Raji (cell line): Measurements from ENCODE around the gene DGKI.

Experiments used
- POLR2A ChIP-seq: IDR thresholded peaks from 2 replicates; pipeline ENCODE4 v1.6.1; 2011; ENCODE audit warnings: low read depth, low read length, control low read depth; ENCODE audit not compliant: insufficient read depth

DGKI gene

DNA sequence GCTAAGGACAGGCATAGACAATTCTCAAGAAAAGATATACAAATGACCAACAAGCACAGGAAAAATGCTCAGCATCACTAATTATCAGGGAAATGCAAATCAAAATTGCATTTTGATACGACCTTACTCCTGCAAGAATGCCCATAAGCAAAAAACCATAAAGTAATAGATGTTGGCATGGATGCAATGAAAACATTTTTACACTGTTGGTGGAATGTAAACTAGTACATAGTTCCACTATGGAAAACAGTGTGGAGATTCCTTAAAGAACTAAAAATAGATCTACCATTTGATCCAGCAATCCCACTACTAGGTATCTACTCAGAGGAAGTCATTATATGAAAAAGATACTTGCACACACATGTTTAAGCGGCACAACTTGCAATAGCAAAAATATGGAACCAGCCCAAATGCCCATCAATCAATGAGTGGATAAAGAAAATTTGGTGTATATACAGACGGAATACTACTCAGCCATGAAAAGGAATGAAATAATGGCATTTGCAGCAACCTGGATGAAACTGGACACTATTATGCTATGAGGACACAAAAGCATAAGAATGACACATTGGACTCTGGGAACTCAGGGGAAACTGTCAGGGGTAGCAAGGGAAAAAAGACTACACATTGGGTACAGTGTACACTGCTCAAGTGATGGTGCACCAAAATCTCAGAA, 59.3 kb downstream of the DGKI start:
- TF ChIP-seq POLR2A, result no peak

DNA sequence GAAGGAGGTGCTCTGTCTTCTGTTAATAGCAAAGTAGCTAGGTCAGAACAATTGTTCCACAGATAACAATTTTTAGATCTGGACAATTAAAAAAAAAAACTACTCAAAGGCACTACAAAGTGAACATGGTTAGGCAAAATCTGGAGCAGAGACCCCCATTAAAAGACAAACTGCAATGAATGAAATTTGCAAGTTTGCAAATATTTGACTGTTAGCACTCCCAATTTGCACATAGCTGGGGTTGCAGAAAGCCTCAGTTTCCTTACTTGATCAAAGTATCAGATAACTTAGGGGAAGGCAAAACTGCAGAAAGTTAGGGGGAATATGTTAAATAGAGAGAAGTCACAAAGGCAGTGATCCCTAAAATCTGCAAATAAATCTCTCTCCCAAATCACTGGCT, 68.3 kb downstream of the DGKI start:
- TF ChIP-seq POLR2A, result no peak

GRCh38 chr7:137774793-137775201, 72.0 kb downstream of the DGKI start:
- no peak for TF ChIP-seq POLR2A

DNA sequence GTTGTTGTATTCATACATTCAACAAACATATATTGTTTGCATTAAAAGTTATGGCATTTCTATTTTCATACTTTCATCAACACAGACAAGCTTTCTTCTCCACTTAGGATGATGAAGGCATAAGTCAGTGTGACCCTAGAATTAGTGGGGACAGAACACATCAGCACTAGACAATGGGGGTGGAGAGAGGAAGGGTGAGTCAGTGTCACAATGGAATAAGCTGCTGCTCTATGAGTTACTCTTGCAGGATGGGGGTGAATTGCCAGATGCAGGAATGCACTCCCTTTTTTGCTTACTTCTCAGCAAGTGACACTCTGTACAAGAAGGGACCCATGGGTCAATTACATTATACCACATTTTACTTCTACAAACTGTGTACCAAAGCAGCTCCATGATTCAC, 74.0 kb downstream of the DGKI start:
- TF ChIP-seq POLR2A, result no peak

- TF ChIP-seq POLR2A, result no peak
These were observed 74.5 kb downstream of the DGKI start for GRCh38 chr7:137772316-137772715.

- no peak for TF ChIP-seq POLR2A
These were observed 75.1 kb downstream of the DGKI start for GRCh38 chr7:137771679-137772078.

DNA sequence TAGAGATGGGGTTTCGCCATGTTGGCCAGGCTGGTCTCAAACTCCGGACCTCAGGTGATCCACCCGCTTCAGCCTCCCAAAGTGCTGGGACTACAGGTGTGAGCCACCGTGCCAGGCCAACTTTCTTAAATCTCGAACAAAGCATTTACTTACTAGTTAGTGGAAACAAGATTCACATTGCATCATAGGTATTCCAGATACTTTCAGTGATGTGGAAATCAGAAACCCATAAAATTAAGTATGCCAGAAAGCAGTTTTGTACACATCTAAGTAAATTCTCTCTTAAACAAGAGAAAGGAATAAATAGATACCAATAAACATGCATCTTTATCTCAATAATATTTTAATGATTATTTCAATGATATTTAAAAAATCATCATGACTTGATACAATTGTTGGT, 75.5 kb downstream of the DGKI start:
- no peak for TF ChIP-seq POLR2A

- TF ChIP-seq POLR2A, result no peak
These were observed 78.4 kb downstream of the DGKI start for GRCh38 chr7:137768366-137768765.

GRCh38 chr7:137762334-137762733, 84.4 kb downstream of the DGKI start:
- no peak for TF ChIP-seq POLR2A

DNA sequence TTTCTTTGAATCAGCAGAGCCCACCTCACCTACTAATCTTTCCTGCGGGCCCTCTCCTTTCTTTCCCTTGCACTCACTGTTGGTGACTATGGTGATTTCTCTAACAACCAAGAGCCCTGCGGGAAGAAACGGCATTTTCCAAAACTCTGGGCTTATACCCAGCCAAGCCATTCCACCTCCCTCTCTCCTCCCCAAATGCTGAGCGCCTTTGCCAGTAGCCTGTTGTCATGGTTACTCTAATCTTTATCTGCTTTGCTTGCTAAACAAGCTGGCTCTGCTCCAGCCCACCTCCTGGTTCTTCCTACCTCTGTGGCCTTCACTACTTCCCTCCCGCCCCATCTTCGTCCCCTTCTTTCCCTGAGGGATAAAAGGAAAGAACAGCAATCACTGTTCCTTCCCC, 86.7 kb downstream of the DGKI start:
- TF ChIP-seq POLR2A, result no peak

DNA sequence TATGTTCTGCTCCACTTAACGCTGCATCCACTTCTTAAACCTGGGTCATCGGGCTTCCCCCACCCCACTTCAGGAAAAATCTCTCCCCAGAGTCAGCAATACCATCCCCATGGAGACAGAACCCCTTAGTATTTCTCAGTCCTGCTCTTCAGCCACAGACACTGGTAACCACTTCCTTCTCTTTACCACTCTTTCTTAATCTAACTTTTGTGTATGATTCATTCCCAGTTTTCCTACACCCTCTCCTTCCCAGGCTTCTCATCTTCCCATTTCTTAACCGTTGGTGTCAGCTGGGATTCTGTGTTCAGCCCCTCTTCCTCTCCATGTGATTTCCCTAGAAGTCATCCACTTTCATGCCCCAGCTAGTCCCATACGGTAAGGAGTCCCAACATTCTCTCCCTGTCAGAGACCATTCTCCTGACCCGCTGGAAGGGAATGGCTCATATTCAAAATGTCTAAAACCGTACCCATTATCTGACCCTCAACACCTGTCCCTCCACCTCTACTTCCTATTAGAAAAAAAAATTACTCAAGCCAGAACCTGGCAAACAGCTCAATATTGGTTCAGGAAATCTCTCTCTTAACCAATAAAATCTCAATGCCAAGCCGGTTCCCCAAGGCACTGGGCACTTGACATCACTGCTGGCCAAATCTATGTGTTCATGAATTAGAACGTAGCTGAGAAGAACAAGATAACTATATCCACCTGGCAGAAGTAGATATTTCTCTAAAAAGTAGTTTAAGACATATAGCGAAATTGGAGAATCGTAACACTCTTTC, 89.4 kb downstream of the DGKI start:
- no peak for TF ChIP-seq POLR2A

DNA sequence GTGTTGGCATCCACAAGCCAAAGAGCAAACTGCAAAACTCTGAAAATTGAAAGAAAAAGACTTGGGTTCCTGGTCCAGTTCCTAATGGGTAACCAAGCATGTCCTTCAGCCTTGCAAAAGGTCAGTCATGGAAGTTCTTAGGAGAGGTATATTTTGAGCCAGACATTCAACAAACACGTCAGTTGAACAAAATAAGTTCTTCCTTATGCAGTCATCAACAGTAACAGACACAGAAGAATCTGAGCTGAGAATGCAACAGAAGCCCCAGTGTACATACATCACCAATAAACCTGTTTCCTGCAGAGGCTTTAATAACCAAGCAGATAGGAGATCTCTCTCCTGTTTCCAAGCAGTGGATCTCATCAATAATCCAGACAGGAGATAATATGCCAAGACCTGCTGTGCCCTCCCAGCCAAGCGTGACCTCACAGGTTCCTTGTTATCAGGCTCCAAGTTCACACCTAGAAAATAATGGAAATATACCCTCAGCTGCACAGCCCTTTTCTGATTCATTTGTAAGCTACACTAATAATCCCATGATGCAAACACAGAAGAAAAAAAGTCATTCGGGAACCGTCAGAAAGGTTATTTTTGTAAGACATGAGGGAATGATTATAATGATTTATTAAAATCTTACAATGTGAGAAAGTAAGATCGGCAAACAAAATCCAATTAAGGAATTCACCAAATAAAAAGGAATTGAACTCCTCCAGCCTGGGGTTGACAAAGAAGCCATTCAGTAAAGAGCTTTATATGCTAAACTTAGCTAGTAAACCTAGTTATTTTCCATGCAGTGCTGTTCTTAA, 90.7 kb downstream of the DGKI start:
- no peak for TF ChIP-seq POLR2A

- TF ChIP-seq POLR2A, result no peak
These were observed 91.3 kb downstream of the DGKI start for GRCh38 chr7:137755427-137755826.

DNA sequence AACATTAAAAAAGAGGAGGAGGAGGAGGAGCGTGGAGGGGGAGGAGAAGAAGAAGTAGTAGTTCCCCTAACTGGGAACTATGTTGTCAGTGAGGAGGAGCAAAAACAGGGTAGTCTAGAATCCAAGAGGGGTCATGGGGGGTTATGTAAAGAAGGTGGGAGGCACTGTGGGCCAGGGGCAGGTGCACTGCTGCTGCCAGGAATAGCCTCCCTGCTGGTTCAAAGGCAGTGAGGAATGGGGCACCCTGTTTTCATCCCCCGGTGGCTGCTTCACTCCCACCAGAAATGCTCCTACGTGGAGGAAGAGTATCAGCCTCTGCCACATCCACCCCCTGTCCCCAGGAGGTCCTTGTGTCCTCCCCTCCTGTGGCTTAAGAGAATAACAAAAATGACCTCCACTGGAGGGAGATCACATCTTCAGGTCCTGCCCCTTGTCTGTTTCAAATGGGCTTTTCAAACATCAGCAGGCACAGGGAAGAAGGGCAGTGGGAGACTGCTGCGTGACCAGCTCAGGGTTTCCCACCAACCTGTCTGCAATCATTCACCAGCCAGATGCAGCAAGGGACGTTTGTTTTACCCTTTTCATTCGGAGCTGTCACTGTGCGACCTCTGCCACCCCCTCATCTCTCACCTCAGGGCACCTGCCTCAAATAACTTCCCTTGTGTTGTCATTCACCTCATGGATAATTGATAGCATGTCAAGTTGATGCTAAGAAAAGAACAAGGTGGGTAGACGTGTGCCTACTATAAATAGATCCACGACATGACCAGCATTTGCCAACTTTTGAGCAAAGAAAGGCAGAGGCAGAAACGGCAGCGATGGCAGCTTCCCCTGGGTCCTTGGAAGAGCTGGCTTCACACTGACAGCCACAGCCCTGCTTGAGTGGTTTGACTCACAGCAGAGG, 92.6 kb downstream of the DGKI start:
- no peak for TF ChIP-seq POLR2A

- no peak for TF ChIP-seq POLR2A
These were observed 93.2 kb downstream of the DGKI start for GRCh38 chr7:137753575-137753947.
